ENCODE data around the gene APOL6.

APOL6 gene

DNA sequence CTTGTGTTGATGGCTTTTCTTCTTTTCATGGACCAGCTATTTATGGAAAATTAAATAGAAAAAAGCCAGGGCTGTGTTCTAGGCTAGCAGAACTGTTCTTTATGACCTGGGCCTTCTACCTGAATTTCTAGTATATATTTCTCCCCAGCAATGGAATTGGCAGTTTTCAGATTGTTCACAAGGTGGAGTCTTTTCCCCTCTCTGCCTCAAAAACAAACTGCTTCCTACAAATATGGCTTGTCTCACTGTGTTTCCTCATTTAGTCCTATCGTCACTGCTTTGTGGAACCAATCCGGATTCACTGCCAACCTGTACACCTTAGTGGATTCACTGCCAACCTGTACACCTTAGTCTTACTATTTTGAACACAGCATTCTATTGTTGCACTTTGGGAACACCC, 64.4 kb downstream of the APOL6 start:
- TF ChIP-seq SP1 (IDR thresholded peaks at IDR 0.05) (no peak), CTBP1 (IDR thresholded peaks at IDR 0.05; ENCODE audit: borderline replicate concordance) (no peak), L3MBTL2 (conservative IDR thresholded peaks at IDR 0.05) (no peak), NFRKB (IDR thresholded peaks at IDR 0.05) (no peak), TARDBP (IDR thresholded peaks at IDR 0.05) (no peak), HDGF (IDR thresholded peaks at IDR 0.05; ENCODE audit: borderline replicate concordance) (no peak), ARNT (IDR thresholded peaks at IDR 0.05) (no peak), BHLHE40 (IDR thresholded peaks at IDR 0.05; ENCODE audit: borderline replicate concordance) (no peak), FOXM1 (IDR thresholded peaks at IDR 0.05; ENCODE audit: borderline replicate concordance) (no peak), FOXK2 (IDR thresholded peaks at IDR 0.05) (no peak), SUZ12 (IDR thresholded peaks at IDR 0.05) (no peak), FOXA1 (IDR thresholded peaks at IDR 0.05) (no peak), LEF1 (IDR thresholded peaks at IDR 0.05; ENCODE audit: borderline replicate concordance) (no peak), ZNF384 (IDR thresholded peaks at IDR 0.05) (no peak)
- TF ChIP-seq, protein P1, sequence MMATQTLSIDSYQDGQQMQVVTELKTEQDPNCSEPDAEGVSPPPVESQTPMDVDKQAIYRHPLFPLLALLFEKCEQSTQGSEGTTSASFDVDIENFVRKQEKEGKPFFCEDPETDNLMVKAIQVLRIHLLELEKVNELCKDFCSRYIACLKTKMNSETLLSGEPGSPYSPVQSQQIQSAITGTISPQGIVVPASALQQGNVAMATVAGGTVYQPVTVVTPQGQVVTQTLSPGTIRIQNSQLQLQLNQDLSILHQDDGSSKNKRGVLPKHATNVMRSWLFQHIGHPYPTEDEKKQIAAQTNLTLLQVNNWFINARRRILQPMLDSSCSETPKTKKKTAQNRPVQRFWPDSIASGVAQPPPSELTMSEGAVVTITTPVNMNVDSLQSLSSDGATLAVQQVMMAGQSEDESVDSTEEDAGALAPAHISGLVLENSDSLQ (IDR thresholded peaks at IDR 0.05): no peak
- CTCF ChIA-PET: no interaction called here
- POLR2A ChIA-PET: no interaction called here
- DNase-seq (ENCODE audit: extremely low spot score): no peak

- ChIA-PET CTCF (no interaction called here), POLR2A (no interaction called here)
- TF ChIP-seq FOXK2 (IDR thresholded peaks at IDR 0.05) (no peak), SP1 (IDR thresholded peaks at IDR 0.05) (no peak), SUZ12 (IDR thresholded peaks at IDR 0.05) (no peak), LEF1 (IDR thresholded peaks at IDR 0.05; ENCODE audit: borderline replicate concordance) (no peak), NFRKB (IDR thresholded peaks at IDR 0.05) (no peak), BHLHE40 (IDR thresholded peaks at IDR 0.05; ENCODE audit: borderline replicate concordance) (no peak), L3MBTL2 (conservative IDR thresholded peaks at IDR 0.05) (no peak), HDGF (IDR thresholded peaks at IDR 0.05; ENCODE audit: borderline replicate concordance) (no peak), ELF4 (IDR thresholded peaks at IDR 0.05) (no peak), FOXM1 (IDR thresholded peaks at IDR 0.05; ENCODE audit: borderline replicate concordance) (no peak), CTBP1 (IDR thresholded peaks at IDR 0.05; ENCODE audit: borderline replicate concordance) (no peak), ZNF384 (IDR thresholded peaks at IDR 0.05) (no peak), ARNT (IDR thresholded peaks at IDR 0.05) (no peak)
- TF ChIP-seq, protein P1 (IDR thresholded peaks at IDR 0.05): no peak
- no peak for DNase-seq (ENCODE audit: extremely low spot score)
Observed at GRCh38 chr22:35717572-35717971, 69.3 kb downstream of the APOL6 start, which contains the start of gene APOL5. Gene APOL5, plus strand, starts transcription at chr22:35717872. Its CDS starts 0 bp downstream, at chr22:35717872.
